GM12873 (cell line): ENCODE data around the gene TJAP1.

Experiments
- TF ChIP-seq, protein P1 (sequence below): IDR thresholded peaks from 2 replicates; pipeline ENCODE4 v1.5.1; 2012; ENCODE audit warnings: low read depth, mild to moderate bottlenecking, moderate library complexity, low read length, control low read depth; ENCODE audit not compliant: insufficient read depth; ENCODE audit errors: missing control alignments

Gene TJAP1

DNA sequence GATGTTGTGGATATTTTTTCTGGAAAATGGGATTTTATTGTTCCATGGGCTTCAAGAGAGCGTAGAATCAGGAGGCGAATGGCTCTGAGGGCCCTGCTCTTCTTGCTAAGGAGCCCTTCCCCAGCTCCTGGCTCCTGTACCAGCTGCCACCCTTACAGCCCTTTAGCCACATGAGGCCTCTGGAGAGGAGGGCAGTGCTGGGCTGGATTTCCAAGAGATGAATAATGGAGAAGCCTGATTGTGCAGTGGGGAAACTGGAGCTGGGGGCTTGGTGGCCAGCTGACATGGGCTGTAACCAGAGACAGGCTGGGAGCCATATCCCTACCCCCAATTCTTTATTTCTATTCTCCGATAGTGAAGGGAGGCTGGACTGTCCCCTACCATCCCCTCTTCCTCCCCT lies 23.6 kb downstream of the TJAP1 start:
- TF ChIP-seq, protein P1, sequence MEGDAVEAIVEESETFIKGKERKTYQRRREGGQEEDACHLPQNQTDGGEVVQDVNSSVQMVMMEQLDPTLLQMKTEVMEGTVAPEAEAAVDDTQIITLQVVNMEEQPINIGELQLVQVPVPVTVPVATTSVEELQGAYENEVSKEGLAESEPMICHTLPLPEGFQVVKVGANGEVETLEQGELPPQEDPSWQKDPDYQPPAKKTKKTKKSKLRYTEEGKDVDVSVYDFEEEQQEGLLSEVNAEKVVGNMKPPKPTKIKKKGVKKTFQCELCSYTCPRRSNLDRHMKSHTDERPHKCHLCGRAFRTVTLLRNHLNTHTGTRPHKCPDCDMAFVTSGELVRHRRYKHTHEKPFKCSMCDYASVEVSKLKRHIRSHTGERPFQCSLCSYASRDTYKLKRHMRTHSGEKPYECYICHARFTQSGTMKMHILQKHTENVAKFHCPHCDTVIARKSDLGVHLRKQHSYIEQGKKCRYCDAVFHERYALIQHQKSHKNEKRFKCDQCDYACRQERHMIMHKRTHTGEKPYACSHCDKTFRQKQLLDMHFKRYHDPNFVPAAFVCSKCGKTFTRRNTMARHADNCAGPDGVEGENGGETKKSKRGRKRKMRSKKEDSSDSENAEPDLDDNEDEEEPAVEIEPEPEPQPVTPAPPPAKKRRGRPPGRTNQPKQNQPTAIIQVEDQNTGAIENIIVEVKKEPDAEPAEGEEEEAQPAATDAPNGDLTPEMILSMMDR, result no peak

DNA sequence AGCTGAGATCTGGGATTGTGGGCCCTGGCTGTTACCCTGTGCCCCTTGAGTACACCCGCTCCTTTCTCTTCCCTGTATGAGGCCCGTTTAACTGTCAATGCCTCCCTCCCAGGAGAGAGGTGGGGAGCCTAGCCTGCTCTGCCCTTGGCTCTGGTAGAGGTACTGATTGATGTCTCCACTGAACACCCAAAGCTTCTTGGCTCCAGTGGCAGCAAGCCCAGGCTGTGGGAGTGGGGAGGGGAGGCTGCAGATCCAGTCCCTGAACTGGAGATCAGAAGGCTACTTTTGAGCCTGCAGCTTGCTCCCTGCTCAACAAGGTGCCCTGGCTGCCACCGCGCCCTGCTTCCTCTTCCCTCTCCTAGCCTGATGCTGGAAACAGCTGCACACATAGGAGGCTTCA lies 25.3 kb downstream of the TJAP1 start:
- TF ChIP-seq, protein P1, result no peak

DNA sequence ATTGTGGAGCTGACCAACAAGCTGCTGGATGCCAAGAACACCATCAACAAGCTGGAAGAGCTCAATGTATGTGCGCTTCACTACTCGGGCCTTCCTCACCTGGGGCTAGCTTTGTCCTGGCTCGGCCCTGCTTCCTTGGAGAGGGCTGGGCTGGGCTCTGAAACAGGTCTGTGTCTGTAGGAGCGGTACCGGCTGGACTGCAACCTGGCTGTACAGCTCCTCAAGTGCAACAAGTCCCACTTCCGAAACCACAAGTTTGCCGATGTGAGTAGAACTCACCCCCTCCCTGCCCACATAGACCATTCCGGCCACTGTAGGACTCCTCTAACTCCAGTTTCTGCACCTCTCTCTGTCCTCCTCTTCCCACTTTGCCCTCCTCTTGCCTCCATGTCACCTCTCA lies 26.1 kb downstream of the TJAP1 start:
- TF ChIP-seq, protein P1, result no peak

DNA sequence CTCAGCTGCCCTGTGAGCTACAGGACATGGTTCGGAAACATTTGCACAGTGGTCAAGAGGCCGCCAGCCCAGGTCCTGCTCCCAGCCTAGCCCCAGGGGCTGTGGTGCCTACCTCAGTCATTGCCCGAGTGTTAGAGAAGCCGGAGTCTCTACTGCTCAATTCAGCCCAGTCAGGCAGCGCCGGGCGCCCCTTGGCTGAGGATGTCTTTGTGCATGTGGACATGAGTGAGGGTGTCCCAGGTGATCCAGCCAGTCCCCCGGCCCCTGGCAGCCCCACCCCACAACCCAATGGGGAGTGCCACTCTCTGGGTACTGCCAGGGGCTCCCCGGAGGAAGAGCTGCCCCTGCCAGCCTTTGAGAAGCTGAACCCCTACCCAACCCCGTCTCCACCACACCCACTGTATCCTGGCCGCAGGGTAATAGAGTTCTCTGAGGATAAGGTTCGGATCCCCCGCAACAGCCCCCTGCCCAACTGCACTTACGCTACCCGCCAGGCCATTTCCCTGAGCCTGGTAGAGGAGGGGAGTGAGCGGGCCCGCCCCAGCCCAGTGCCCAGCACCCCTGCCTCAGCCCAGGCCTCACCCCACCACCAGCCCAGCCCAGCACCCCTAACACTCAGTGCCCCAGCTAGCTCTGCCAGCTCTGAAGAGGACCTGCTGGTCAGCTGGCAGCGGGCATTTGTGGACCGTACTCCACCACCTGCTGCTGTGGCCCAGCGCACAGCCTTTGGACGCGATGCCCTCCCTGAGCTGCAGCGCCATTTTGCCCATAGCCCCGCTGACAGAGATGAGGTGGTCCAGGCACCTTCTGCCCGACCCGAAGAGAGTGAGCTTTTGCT lies 27.6 kb downstream of the TJAP1 start:
- TF ChIP-seq, protein P1, result no peak

DNA sequence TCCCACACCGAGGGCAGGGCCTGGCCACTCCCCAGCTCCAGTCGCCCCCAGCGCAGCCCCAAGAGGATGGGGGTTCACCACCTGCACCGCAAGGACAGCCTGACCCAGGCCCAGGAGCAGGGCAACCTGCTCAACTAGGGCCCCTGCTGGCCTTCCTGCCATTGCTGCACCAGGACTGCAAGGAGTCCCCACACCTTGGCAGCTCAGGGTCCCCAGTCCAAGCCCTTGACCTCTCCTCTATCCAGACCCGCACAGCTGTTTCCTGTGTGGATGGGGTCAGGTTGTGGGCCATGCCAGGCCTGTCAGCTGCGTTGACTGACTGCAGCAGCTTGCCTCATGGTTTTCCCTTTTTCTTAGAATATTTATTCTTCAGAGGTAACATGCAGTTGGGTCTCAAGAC lies 28.3 kb downstream of the TJAP1 start:
- TF ChIP-seq, protein P1, result no peak

DNA sequence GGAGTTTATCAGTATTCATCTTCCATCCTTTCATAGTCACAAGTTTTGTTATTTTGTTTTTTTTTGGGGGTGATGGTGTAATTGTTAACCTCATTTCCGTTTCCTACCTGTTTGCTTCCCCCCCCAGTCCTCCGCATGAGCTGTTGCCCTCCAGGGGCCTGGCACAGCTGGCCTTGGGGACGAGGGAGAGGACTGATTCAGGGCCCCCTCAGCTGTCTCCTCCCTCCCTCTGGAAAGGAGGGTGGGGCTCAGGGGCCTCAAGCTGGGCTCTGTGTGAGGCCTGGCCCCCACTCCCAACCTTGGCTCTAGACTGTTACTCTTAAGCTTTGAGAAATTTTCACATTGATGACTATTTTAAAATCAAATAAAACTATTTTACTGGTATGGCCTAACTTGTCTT lies 28.8 kb downstream of the TJAP1 start:
- TF ChIP-seq, protein P1, result no peak

DNA sequence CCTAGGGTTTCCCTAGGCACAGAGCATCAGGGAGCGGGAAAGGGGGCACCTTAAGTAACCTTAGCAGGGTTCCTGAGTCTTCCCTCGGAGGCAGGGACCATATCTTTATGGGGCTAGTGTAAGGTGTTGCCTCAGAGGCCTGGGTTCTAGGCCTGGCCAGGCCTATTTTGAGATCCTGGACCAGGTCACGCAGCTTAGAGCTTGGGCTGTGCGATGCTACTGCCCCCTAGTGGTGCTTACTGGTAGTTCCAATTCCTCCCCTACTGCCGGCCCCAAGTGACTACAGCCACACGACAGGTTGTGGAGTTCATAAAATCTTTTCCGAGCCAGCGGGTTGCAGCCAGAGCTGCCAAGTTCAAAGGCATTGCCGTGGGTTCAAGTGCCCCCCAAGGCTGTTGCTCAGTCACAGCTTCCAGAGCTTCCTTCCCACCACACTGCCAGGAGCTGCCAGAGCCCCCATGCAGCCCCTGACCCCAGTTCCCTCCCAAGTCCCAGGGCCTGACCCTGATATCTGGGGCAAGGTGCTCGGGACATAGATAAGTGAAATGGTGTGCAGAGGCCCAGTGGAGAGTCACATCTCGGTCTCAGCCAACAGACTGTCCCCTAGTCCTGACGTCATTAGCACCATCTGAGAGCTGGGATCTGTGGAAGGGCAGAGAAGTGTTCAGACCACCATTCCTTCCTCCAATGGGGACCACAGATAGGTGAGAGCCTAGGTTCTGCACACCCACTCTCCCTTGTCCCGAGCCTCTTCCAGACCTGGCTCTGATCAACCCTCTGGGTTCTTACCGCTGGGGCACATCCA lies 29.5 kb downstream of the TJAP1 start:
- TF ChIP-seq, protein P1, result peak; percentile 99
